ENCODE data around the gene ZNF619. TPM values are rescaled to one million over a fixed set of nuclear protein-coding genes. Genes with fewer than 3 reads are reported as not detected.

The ZNF619 gene
- total RNA-seq, 1 donor from 2014 or later: 5.9 TPM

DNA sequence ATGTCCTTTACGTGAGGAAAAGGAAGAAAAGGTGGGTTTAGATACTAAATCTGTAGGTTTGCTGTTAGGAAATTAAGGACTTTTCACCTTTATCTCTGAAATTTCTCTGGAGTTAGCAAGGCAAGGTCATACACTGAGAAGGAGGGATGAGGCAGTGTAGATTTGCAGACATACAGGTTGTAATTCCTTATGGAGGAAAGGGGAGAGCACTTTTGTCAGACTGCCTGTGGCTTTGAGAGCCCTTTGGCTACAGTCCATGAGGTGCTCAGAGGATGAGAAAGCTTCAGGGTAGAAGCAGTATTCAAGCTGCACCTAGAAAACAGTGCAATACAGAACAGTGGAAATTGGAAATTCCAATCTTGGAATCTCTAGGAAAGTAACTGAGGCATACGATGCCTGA, 11.5 kb upstream of the ZNF619 start:
- no peak for DNase-seq

DNA sequence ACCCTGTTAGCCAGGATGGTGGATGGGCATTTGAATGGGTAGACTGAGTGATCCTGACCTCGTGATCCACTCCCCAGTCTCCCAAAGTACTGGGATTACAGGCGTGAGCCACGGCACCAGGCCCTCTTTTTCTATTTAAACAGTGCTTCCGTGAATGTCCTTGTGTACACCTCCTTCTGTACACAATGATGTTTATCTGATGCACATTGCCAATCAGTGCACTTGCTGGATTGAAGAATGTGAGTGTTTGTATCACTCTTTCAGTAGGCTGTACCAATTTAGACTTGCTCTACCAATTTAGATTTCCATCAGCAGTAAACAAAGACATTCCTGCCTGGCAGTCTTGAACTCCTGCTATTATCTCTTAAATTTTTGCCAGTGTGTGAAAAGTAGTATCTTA, 8.9 kb upstream of the ZNF619 start:
- DNase-seq: no peak

DNA sequence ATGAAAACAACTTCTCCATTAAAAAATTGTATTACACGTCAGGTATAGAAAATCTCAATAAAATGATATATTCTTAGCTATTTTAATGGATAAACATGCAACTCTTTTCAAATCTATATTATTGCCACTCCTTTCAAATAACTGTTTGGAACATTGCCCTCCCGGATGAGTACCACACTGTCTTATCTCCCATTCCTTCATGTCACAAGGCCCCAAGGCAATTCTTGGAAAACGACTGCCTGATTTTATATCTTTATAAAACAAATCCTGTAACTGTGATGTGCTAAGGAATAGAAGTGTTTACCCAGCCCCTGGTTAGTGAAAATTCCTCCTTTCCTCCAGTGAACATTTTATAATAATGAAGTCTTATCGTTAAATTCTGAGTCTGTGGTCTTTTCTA, 6.2 kb upstream of the ZNF619 start:
- DNase-seq: no peak

DNA sequence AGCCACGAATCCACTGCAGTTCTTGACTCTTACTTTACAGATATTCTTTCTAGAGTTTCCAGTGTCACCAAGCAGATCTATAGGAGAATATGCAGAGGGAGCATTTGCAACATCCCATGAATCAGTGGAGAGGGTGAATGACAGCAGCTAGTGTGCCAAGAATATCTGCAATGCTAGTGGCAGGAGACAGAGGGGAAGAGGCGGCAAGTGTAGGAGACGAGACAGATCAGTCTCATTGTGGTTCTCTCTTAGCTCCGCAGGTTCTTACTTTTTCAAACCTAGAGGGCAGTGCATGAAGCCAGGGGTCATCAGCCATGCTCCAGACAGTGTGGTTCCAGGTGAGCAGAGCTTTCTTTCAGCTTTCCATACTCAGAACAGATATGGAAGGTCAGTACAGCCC, 744 bp downstream of the ZNF619 start:
- no peak for DNase-seq

DNA sequence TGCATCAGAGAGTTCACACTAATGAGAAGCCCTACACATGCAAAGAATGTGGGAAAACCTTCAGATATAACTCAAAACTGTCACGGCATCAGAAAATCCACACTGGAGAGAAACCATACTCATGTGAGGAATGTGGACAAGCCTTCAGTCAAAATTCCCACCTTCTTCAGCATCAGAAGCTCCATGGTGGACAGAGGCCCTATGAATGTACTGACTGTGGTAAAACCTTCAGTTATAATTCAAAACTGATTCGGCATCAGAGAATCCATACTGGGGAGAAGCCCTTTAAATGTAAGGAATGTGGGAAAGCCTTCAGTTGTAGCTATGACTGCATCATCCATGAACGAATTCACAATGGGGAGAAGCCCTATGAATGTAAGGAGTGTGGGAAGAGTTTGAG, 10.2 kb downstream of the ZNF619 start:
- no peak for DNase-seq

DNA sequence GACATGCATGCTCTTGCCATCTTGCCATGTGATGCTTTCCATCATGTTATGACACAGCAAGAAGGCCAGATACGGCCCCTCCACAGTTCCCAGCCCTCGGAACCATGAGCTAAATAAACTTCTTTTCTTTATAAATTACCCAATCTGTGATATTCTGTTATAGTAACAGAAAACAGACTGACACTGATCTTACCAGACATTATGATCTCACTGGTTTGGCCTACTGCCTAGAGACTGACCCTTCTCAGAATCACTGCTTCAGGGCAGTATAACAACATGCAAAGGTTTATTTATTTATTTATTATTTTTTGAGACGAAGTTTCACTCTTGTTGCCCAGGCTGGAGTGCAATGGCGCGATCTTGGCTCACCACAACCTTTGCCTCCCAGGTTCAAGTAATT, 14.0 kb downstream of the ZNF619 start:
- DNase-seq: no peak

DNA sequence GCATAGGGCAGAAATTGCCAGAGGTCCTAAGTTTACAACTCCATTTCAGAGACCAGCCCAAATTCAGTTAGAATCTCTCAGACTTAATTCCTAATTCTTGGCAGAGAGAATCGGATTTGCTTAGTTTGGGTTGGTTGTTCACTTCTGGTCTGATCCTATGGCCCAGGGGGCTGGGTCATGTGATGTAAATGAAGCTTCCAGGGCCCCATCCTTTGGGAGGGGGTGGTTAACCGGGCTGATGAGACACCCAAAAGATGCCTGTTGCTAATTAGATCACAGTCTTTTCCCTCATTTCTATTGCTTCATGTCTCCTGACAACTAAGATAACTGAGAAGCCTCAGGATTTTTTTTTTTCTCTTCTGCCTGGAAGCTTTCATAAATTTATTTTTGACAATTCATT, 17.8 kb downstream of the ZNF619 start:
- DNase-seq: no peak

DNA sequence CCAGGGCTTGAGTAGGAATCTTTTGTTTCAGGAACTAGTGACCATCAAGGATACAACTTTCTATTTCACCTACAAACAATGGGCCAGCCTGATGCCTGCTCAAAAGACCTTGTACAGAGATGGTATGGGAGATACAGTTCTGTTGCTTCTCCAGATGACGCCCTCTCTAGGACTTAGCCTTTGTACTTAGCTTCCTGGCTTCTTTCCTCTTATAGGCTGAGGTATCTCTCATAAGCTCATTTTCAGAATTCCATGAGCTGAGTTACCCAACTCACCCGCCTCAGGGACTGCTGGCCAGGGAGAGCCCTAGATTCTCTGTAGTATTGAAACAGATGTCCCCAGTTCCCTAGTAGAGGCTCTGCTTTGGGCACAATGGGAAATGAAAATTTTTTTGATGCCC, 20.4 kb downstream of the ZNF619 start:
- no peak for DNase-seq

DNA sequence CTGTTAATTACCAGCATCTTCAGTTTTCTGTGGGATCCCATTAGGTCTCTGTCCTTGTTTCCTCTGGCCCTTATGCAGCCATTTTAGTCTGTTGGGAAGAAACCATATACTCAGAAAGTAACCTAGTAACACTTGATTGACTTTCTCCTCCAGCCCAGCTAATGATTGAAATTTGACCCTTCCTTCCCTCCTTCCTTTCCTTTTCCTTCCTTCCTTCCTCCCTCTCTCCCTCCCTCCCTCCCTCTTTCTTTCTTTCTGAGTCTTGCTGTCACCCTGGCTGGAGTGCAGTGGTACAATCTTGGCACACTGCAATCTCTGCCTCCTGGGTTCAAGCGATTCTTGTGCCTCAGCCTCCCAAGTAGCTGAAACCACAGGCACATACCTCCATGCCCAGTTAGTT, 23.0 kb downstream of the ZNF619 start:
- DNase-seq: no peak

DNA sequence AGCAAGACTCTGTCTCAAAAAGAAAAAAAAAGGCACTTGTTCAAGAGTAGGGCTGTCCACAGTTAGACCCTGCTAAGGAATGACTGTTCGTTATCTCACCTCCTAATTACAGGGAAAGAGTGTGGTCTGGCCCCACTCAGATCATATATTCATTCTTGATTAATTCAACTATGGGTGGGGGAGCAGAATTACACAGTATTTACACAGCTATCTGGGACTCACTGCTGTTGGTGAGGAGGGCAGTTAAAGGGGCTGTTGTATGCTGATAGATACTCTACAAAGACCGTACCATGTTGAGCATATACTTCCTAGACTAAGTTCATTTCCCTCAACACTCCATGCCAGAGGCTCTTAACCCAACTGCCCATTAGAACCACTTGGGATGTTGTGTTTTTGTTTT, 25.1 kb downstream of the ZNF619 start:
- DNase-seq: no peak

DNA sequence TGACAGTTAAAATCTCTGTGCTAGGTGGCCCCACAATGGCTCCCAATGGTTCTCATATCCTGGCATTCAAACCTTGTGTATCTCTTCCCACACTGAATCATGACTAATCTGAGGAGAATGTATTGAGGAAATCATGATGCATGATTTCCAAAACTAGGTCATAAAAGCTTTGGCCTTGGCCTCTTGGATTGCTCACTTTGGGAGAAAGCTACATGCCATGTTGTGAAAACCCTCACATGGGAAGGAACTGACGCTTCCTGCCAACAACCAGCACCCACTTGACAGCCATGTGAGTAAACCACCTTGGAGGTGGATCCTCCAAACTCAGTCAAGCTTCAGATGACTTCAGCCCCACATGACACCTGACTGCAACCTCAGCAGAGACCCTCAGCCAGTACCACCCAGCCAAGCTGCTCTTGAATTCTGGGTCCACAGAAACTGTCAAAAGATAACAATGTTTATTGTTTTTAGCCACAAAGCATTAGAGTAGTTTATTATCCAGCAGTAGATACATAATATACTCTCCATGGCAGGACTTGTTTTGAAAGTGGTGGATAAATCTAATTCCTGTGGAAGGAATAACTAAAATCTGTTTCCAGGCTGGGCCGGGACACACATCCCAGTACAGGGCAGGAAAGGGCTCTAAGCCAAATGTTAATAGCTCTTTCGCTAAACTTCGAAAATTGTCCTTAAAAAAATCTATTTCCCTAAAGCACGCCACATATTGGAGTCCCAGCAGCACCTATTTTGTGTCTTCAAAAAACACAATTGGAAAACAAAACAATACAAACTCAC, 27.9 kb downstream of the ZNF619 start:
- no peak for DNase-seq

DNA sequence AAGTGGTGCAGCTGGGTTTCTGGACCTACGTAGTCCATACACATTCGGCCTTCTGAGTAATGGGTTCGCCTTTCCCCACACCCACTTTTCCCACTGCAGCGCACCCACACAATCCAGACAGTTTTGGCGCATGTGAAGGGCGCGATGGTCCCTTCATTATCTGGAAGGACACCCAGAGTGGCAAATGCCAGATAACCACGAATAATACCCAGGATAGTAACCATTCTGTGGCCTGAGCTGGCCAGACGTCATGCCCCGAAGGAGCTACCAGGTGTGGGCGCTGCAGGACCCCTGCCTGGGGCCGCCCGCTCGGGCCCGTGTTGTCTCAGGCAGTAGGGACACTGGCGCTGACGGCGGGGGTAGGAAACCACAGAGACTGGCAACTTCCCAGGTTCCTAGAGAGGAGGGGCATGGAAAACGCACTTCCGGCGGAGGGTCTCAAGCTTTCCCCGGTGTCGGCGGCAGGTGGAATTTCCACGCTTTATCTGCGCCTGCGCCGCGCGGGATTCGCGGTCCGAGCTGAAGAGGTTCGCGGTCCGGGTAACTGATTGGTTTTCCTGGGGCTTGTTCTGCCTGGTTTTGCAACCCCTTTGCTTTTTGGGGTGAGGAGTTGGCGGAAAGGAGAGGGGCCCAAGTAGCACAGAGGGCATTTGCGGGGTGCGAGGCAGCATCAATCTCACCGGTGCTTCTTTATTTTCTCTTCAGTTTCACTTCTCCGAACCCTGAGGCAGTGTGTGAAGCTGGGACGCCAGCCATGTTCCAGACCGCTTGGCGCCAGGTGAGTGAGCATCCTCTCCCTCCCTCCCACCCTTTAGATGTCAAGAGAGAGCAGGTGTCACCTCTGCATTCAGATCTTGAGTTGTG, 28.9 kb downstream of the ZNF619 start, which contains the start of gene ZNF620:
Gene ZNF620, plus strand, starts transcription at position 441 of the 864 bp plus-strand sequence. Its CDS starts 314 bp downstream, at position 755.
- peak; percentile 65 for DNase-seq

DNA sequence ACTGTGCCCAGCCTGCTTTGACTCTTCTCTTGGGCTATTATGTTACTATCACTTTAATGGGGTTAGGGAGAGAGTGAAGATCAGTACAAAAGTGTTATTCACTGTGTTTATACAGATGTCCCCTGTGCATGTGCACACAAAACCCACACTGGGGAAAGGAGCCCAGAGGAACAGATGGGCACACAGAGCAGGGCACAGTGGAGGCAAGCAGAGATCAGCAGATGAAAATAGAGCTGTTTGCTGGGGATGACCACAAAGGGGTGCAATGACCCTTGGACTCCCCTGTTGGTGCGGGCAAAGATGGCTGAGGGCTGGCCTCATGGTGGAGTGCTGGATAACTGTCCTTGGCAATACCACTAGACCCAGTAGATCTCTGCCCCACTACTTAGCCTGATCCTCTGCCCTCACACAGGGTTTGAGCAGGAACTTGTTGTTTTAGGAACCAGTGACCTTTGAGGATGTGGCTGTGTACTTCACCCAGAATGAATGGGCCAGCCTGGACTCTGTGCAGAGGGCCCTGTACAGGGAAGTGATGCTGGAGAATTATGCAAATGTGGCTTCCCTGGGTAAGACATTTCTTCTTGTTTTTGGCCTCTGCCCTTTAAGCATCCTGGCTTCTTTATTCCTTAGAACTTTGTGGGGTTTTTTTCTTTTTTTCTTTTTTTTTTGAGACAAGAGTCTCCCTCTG, 34.3 kb downstream of the ZNF619 start:
- DNase-seq: no peak

DNA sequence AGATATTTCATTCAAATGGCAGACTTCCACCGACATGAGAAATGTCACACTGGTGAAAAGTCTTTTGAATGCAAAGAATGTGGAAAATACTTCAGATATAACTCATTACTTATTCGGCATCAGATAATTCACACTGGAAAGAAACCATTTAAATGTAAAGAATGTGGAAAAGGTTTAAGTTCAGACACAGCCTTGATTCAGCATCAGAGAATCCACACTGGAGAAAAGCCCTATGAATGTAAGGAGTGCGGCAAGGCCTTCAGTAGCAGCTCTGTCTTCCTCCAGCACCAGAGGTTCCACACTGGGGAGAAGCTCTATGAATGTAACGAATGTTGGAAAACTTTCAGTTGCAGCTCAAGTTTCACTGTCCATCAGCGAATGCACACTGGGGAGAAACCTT, 39.3 kb downstream of the ZNF619 start:
- DNase-seq: no peak

DNA sequence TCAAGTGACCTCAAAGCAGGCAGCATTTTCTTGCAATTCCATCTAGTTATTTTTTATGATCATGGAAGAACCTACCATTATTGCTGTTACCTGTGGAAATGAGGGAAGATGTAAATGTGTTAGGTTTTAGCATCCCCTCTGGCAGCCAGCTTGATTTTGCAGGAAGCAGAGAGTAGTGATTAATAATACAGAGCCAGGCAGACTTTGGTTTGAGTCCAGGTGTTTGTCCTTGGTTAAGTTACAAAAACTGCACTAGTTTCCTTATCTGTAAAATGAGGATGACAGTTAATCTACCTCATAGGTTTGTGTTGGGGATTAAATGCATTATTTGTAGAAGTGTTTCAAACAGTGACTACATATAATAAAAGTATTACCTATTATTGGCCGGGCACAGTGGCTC, 41.1 kb downstream of the ZNF619 start:
- DNase-seq: no peak

DNA sequence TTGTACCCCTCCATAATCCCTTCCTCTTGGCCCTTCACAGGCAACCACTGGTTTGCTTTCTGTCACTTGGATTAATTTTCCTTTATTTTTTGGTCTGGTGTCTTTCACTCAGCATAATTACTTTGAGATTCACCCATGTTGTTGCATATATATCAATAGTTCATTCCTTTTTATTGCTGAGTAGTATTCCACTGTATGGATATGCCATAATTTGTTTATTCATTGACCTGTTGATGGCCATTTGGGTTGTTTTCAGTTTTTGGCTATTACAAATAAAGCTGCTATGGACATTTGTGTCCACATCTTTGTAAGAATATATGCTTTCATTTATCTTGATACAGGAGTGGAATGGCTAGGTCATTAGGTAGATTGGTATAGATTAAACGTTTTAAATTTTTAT, 41.9 kb downstream of the ZNF619 start:
- no peak for DNase-seq

DNA sequence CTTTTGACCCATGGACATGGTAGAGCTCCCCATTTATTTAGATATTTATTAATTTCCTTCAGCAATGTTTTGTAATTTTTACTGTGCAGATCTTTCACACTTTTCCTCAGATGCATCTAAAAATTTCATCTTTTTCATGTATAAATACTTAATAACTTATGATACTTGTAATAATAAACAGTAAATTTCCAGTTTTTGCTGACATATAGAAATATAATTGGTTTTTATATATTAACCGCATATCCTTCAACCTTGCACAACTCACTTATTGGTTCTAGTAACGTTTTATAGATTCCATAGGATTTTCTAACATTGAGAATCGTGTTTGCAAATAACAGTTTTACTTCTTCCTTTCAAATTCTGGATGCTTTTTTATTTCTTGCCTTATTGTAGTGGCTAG, 44.3 kb downstream of the ZNF619 start:
- DNase-seq: no peak

DNA sequence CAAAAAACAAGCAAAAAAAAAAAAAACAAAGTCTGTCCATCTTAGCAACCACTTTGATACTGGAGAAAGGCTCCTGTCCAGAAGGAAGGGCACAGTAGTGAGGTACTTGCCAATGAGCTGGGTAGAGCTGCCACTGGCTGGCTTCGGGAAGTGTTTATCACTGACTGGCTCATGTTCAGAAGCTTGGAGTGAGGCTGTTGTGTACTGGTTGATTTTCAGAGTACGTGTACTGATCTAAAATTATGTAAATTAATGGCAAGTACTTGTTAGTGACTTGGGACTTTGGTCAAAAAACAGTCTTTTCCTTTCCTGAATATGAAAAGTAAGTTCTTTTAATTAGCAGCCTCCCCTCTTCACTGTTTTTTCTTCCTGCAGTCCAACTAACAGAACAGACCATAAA, 46.9 kb downstream of the ZNF619 start:
- DNase-seq: no peak

DNA sequence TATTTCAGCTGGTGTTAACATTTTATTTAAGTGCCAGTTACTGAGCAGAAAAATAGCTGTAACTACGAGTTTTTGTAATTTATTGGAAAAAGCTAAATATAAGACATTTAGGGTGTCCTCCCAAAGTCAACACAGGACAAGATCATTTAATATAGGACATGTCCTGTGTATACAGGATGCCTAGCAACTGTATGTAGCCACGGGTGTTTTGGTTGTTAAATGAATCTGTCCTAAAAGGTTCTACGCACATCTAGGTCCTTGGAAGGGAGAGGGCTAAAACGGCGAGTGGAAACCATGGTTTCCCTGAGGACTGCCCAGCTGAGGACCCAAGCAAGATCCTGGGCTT, 47.3 kb downstream of the ZNF619 start:
- no peak for DNase-seq

DNA sequence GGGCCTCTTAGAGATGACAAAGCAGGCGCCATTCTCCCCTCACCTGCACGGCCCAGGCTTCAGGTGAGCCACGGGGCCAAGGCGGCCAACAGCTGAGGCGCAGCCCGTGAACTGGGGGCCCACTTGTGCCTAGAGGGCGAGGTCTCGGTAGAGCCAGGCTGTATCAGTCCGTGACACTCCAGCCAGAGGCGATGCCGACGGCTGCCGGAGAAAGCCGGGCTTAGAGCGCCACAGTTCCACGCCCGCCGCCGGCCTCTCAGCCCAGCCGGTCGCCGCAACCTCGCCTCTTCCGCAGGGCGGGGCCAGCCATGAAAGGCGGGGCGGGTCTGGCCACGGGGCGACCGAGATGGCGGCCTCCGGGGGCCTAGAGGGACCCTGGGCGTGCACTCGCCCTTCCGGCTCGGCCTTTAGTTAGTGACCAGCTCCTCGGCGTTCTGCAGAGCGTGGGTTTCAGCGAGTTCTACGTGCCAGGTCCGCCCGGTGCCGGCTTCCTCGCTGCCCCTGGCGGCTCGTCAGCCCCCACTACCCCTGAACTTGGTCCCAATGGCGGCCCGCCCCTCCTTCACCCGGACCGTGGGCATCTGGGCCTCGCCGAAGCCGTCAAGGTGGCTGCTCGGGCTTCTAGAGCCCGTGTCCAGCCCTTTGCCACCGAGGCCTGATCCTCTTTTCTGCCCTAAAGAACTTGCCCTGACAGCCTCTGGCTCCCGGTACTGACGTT, 47.8 kb downstream of the ZNF619 start, which contains the start of gene ZNF621:
Gene ZNF621, plus strand, starts transcription at position 393 of the 718 bp plus-strand sequence. CDS start 881 bp downstream, outside the sequence.
- peak; percentile 86 for DNase-seq

DNA sequence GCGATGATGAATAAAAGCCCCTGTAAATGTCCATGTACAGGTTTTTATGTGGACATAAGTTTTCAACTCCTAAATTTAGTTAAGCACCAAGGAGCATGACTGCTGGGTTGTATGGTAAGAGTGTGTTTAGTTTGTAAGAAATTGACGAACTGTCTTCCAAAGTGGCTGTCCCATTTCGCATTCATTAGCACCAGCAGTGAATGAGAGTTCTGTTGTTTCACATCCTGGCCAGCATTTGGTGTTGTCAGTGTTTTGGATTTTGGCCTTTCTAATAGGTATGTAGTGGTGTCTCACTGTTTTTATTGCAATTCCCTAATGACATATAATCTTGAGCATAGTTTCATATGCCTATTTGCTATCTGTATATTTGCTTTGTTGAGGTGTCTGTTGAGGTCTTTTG, 51.5 kb downstream of the ZNF619 start:
- no peak for DNase-seq

DNA sequence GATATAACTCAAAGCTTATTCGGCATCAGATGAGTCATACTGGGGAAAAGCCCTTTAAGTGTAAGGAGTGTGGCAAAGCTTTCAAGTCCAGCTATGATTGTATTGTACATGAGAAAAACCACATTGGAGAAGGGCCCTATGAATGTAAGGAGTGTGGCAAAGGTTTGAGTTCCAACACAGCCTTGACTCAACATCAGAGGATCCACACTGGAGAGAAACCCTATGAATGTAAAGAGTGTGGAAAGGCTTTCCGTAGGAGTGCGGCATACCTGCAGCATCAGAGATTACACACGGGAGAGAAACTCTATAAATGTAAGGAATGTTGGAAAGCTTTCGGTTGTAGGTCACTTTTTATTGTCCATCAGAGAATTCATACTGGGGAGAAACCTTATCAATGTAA, 55.3 kb downstream of the ZNF619 start:
- no peak for DNase-seq
